Liver (tissue), 9 donors: ENCODE data around the gene MRPL44. TPM values are rescaled to one million over a fixed set of nuclear protein-coding genes. Genes with fewer than 3 reads are reported as not detected.
A peak's percentile ranks its signal among the peaks of the same experiment; 100 is the strongest.

ENCODE experiments used
- DNase-seq: peaks from one replicate; pipeline ENCODE4 v3.0.0-alpha.2; 2017; ENCODE audit warnings: low spot score
- H3K27ac ChIP-seq, 2 donors: one replicate each; pipeline ENCODE4 v1.7.0; 2013; ENCODE audit warnings: inconsistent platforms in 2 of 2, low read length in 2 of 2, control low read depth in 1 of 2, low read depth in 1 of 2, mild to moderate bottlenecking in 1 of 2
- H3K27me3 ChIP-seq, 4 donors: one replicate each; pipeline versions ENCODE4 v1.6.1 to v1.7.0; 2013; ENCODE audit warnings: low read length in 3 of 4, inconsistent platforms in 1 of 4, mild to moderate bottlenecking in 1 of 4, moderate library complexity in 1 of 4; ENCODE audit not compliant: control insufficient read depth in 4 of 4, insufficient read depth in 4 of 4
- H3K36me3 ChIP-seq, 4 donors: one replicate each; pipeline versions ENCODE4 v1.6.1 to v1.7.0; 2013; ENCODE audit warnings: low read length in 3 of 4, mild to moderate bottlenecking in 3 of 4, low read depth in 1 of 4, moderate library complexity in 1 of 4; ENCODE audit not compliant: control insufficient read depth in 4 of 4, insufficient read depth in 3 of 4
- H3K4me1 ChIP-seq, 4 donors: one replicate each; pipeline versions ENCODE4 v1.6.1 to v1.7.0; 2013; ENCODE audit warnings: low read length in 3 of 4, mild to moderate bottlenecking in 3 of 4, moderate library complexity in 1 of 4; ENCODE audit not compliant: control insufficient read depth in 4 of 4, insufficient read depth in 4 of 4
- H3K4me3 ChIP-seq, 3 donors: one replicate each; pipeline versions ENCODE4 v1.6.1 to v1.7.0; 2013; ENCODE audit warnings: low read length in 3 of 3, control low read depth in 1 of 3, low read depth in 1 of 3, mild to moderate bottlenecking in 1 of 3
- H3K9ac ChIP-seq, 2 donors: one replicate each; pipeline ENCODE4 v1.7.0; 2013; ENCODE audit warnings: low read length in 2 of 2, mild to moderate bottlenecking in 2 of 2, moderate library complexity in 2 of 2, control low read depth in 1 of 2, low read depth in 1 of 2
- H3K9me3 ChIP-seq, 4 donors: one replicate each; pipeline versions ENCODE4 v1.6.1 to v1.7.0; 2013; ENCODE audit warnings: low read length in 3 of 4; ENCODE audit not compliant: control insufficient read depth in 4 of 4
- EGR1 ChIP-seq, 2 donors: IDR thresholded peaks; 2 replicates each; pipeline ENCODE4 v1.6.1; 2016 to 2018; ENCODE audit warnings: antibody characterized with exemption in 2 of 2, low read depth in 2 of 2
- FOXA1 ChIP-seq: IDR thresholded peaks from 2 replicates; pipeline ENCODE4 v1.6.1; 2016; ENCODE audit warnings: antibody characterized with exemption
- FOXA2 ChIP-seq: IDR thresholded peaks from 2 replicates; pipeline ENCODE4 v1.6.1; 2016; ENCODE audit warnings: antibody characterized with exemption
- GABPA ChIP-seq, 2 donors: IDR thresholded peaks in 1 of 2; conservative IDR thresholded peaks in 1 of 2; 2 replicates each; pipeline ENCODE4 v1.6.1; 2016; ENCODE audit warnings: antibody characterized with exemption in 2 of 2, mild to moderate bottlenecking in 1 of 2, moderate library complexity in 1 of 2
- HNF4A ChIP-seq, 2 donors: conservative IDR thresholded peaks; 2 replicates each; pipeline ENCODE4 v1.6.1; 2016; ENCODE audit warnings: antibody characterized with exemption in 2 of 2, mild to moderate bottlenecking in 2 of 2
- HNF4G ChIP-seq: IDR thresholded peaks from 2 replicates; pipeline ENCODE4 v1.6.1; 2016; ENCODE audit warnings: antibody characterized with exemption
- JUND ChIP-seq, 2 donors: IDR thresholded peaks; 2 replicates each; pipeline ENCODE4 v1.6.1; 2016; ENCODE audit warnings: antibody characterized with exemption in 2 of 2
- NR2F2 ChIP-seq: IDR thresholded peaks from 2 replicates; pipeline ENCODE4 v1.6.1; 2016; ENCODE audit warnings: antibody characterized with exemption
- RAD21 ChIP-seq, 2 donors: IDR thresholded peaks; 2 replicates each; pipeline ENCODE4 v1.6.1; 2016; ENCODE audit warnings: antibody characterized with exemption in 2 of 2, mild to moderate bottlenecking in 2 of 2
- RXRA ChIP-seq, 2 donors: IDR thresholded peaks; 2 replicates each; pipeline ENCODE4 v1.6.1; 2017 to 2018; ENCODE audit warnings: antibody characterized with exemption in 2 of 2, mild to moderate bottlenecking in 1 of 2
- SP1 ChIP-seq: IDR thresholded peaks from 2 replicates; pipeline ENCODE4 v1.6.1; 2018; ENCODE audit warnings: antibody characterized with exemption, mild to moderate bottlenecking
- TAF1 ChIP-seq: conservative IDR thresholded peaks from 2 replicates; pipeline ENCODE4 v1.6.1; 2016; ENCODE audit warnings: antibody characterized with exemption, mild to moderate bottlenecking
- YY1 ChIP-seq: IDR thresholded peaks from 2 replicates; pipeline ENCODE4 v1.6.1; 2016; ENCODE audit warnings: antibody characterized with exemption, mild to moderate bottlenecking
- WGBS: extraction: QIAGEN DNeasy Blood & Tissue Kit; methylation state at CpG from one replicate; pipeline ENCODE4 v1.1.7; 2013; 5-methylcytosine and 5-hydroxymethylcytosine counted together
- polyA plus RNA-seq, 2 donors: library from polyadenylated mRNA; stranded (reverse) in 1 of 2; unstranded in 1 of 2; fragments of 200-250 nt in 1 of 2; fragments of >200 nt in 1 of 2; fragmentation: Nextera tagmentation in 1 of 2; extraction: Ambion mirVana in 1 of 2; gene quantifications; one replicate each; pipeline versions ENCODE4 v1.2.1 to v1.2.3, GENCODE V29; 2013 to 2015
- total RNA-seq, 2 donors: library from RNA; depleted of rRNA; stranded (reverse); fragments of >200 nt; gene quantifications; one replicate each; pipeline ENCODE4 v1.2.3, GENCODE V29; 2014
- TF ChIP-seq, protein P1 (sequence below): fragments of 150-350 bp; IDR thresholded peaks from 2 replicates; pipeline ENCODE4 v1.5.1; 2017; ENCODE audit warnings: improper control_type of control experiment, low read depth, low read length; ENCODE audit not compliant: missing input control
- TF ChIP-seq, protein P2 (sequence below): IDR thresholded peaks from 2 replicates; pipeline ENCODE4 v1.6.1; 2016; ENCODE audit warnings: antibody characterized with exemption
- TF ChIP-seq, protein P3 (sequence below): IDR thresholded peaks from 2 replicates; pipeline ENCODE4 v1.6.1; 2016; ENCODE audit warnings: antibody characterized with exemption
- TF ChIP-seq, protein P4 (sequence below): IDR thresholded peaks from 2 replicates; pipeline ENCODE4 v1.6.1; 2016; ENCODE audit warnings: antibody characterized with exemption
- TF ChIP-seq, protein P5 (sequence below): IDR thresholded peaks from 2 replicates; pipeline ENCODE4 v1.6.1; 2016; ENCODE audit warnings: antibody characterized with exemption, mild to moderate bottlenecking
- donor health status: healthy.
- donor health status: healthy.
- donor health status: healthy.
- donor health status: healthy.
- donor health status: healthy.

Gene MRPL44
- total and polyA plus RNA-seq, 4 donors: 19.0 to 27.8 (median 23.8) TPM

DNA sequence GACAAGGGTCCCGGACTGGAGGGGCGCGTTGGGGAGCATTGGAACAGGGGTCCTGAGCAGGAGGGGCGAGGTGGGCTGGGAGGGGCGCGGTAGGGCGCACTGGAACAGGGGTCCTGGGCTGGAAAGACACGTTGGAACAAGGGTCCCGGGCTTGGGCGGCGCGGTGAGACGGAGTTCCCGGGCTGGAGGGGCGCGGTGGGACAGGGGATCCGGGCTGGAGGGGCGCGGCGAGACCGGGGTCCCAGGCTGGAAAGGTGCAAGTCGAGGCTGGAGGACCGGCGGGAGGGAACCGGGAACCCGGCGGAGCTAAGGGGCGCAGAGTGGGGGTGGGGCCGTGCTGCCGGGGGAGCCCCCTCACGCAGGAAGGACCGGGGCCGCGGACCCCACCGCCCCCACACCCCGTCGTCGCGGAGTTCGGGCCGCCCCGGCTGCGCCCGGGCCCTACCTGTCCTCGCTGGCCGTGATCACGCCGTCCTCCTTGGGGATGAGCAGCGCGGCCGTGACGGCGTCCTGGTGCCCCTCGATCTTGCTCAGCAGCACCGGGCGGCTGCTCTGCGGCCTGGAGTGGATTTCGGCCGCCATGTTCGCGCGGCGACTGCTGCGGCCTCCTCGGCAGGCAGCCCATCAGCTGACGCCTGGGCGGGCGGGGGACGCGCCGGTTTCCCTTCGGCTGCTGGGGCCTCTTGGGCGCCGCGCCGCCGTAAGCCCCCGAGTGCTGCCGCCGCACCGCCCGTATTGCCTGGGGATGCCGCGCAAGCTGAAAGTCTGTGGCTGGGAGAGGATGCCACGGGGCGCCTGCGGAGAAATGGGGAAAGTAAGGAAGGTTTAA lies 12.3 kb upstream of the MRPL44 start, which contains the start of gene WDFY1:
WDFY1 (minus strand) TSS at position 633 of the 829 bp plus-strand sequence; CDS start at position 582, 51 bp downstream.
- Histone ChIP-seq H3K27me3 (no peaks in the 10 kb centered on the region), H3K4me1 (peaks cover 0 to 19% (median 9%) of the 10 kb centered on the region in 4 donors), H3K27ac (peak within 1 kb of the TSS; percentile 83 to 92), H3K9me3 (no peaks in the 10 kb centered on the region), H3K4me3 (peak within 1 kb of the TSS; percentile 85 to 95 (median 91)), H3K9ac (peak within 1 kb of the TSS; percentile 80 to 88), H3K36me3 (no peaks in the 10 kb centered on the region)
- TF ChIP-seq, protein P1, sequence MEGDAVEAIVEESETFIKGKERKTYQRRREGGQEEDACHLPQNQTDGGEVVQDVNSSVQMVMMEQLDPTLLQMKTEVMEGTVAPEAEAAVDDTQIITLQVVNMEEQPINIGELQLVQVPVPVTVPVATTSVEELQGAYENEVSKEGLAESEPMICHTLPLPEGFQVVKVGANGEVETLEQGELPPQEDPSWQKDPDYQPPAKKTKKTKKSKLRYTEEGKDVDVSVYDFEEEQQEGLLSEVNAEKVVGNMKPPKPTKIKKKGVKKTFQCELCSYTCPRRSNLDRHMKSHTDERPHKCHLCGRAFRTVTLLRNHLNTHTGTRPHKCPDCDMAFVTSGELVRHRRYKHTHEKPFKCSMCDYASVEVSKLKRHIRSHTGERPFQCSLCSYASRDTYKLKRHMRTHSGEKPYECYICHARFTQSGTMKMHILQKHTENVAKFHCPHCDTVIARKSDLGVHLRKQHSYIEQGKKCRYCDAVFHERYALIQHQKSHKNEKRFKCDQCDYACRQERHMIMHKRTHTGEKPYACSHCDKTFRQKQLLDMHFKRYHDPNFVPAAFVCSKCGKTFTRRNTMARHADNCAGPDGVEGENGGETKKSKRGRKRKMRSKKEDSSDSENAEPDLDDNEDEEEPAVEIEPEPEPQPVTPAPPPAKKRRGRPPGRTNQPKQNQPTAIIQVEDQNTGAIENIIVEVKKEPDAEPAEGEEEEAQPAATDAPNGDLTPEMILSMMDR: no peak
- TF ChIP-seq HNF4A (conservative IDR thresholded peaks at IDR 0.05) (no peak), RAD21 (IDR thresholded peaks at IDR 0.05) (peak; percentile 47 to 63), YY1 (peak; percentile 96), RXRA (IDR thresholded peaks at IDR 0.05) (no peak), SP1 (peak; percentile 26), HNF4G (no peak), FOXA1 (no peak), JUND (IDR thresholded peaks at IDR 0.05) (no peak), NR2F2 (no peak), GABPA (IDR thresholded peaks at IDR 0.05 in 1 of 2, conservative IDR thresholded peaks at IDR 0.05 in 1 of 2) (peak in 1 of 2 donors; percentile 42), FOXA2 (no peak)
- TF ChIP-seq, protein P2, sequence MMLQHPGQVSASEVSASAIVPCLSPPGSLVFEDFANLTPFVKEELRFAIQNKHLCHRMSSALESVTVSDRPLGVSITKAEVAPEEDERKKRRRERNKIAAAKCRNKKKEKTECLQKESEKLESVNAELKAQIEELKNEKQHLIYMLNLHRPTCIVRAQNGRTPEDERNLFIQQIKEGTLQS: no peak
- TF ChIP-seq, protein P3, sequence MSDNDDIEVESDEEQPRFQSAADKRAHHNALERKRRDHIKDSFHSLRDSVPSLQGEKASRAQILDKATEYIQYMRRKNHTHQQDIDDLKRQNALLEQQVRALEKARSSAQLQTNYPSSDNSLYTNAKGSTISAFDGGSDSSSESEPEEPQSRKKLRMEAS: no peak
- TF ChIP-seq, protein P4, sequence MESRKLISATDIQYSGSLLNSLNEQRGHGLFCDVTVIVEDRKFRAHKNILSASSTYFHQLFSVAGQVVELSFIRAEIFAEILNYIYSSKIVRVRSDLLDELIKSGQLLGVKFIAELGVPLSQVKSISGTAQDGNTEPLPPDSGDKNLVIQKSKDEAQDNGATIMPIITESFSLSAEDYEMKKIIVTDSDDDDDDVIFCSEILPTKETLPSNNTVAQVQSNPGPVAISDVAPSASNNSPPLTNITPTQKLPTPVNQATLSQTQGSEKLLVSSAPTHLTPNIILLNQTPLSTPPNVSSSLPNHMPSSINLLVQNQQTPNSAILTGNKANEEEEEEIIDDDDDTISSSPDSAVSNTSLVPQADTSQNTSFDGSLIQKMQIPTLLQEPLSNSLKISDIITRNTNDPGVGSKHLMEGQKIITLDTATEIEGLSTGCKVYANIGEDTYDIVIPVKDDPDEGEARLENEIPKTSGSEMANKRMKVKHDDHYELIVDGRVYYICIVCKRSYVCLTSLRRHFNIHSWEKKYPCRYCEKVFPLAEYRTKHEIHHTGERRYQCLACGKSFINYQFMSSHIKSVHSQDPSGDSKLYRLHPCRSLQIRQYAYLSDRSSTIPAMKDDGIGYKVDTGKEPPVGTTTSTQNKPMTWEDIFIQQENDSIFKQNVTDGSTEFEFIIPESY: no peak
- peak; percentile 84 for DNase-seq
- under 1% methylated on average over 87 of the region's 87 CpGs for WGBS

DNA sequence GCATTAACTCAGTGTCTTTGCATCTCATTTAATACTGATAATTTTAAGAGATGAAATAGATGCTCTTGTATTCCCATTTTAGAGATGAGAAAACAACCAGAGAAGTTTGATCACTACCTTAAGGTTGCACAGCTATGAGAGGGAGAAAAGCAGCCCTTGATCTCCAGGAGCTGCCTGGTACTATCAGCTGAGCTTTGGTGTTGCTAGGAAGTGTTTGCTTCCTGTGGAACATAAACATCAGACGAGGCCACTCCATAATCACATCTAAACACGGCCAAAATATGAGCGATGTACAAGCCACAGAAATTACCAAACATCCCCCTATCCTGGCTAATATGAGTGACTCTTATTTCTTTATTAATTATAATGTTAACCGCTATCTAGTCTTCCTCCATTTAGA lies 11.5 kb upstream of the MRPL44 start:
- no peak overlapping the region for H3K4me3 ChIP-seq
- 50% methylated on average over 4 of the region's 4 CpGs for WGBS
- DNase-seq: no peak
- no peak overlapping the region for H3K9ac ChIP-seq
- no peaks in the 10 kb centered on the region for H3K36me3 ChIP-seq
- H3K27me3 ChIP-seq: no peaks in the 10 kb centered on the region
- H3K9me3 ChIP-seq: no peaks in the 10 kb centered on the region
- peaks cover 0 to 19% (median 9%) of the 10 kb centered on the region in 4 donors for H3K4me1 ChIP-seq
- no peak overlapping the region for H3K27ac ChIP-seq
- TF ChIP-seq TAF1: no peak
- TF ChIP-seq HNF4G: no peak
- TF ChIP-seq, protein P1: no peak
- TF ChIP-seq EGR1 (IDR thresholded peaks at IDR 0.05; ENCODE audit: low read depth in 2 of 2): no peak
- TF ChIP-seq NR2F2: no peak
- TF ChIP-seq, protein P5, sequence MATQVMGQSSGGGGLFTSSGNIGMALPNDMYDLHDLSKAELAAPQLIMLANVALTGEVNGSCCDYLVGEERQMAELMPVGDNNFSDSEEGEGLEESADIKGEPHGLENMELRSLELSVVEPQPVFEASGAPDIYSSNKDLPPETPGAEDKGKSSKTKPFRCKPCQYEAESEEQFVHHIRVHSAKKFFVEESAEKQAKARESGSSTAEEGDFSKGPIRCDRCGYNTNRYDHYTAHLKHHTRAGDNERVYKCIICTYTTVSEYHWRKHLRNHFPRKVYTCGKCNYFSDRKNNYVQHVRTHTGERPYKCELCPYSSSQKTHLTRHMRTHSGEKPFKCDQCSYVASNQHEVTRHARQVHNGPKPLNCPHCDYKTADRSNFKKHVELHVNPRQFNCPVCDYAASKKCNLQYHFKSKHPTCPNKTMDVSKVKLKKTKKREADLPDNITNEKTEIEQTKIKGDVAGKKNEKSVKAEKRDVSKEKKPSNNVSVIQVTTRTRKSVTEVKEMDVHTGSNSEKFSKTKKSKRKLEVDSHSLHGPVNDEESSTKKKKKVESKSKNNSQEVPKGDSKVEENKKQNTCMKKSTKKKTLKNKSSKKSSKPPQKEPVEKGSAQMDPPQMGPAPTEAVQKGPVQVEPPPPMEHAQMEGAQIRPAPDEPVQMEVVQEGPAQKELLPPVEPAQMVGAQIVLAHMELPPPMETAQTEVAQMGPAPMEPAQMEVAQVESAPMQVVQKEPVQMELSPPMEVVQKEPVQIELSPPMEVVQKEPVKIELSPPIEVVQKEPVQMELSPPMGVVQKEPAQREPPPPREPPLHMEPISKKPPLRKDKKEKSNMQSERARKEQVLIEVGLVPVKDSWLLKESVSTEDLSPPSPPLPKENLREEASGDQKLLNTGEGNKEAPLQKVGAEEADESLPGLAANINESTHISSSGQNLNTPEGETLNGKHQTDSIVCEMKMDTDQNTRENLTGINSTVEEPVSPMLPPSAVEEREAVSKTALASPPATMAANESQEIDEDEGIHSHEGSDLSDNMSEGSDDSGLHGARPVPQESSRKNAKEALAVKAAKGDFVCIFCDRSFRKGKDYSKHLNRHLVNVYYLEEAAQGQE: no peak
- TF ChIP-seq, protein P2: no peak
- no peak for TF ChIP-seq JUND (IDR thresholded peaks at IDR 0.05)
- TF ChIP-seq, protein P3: no peak
